Measurements from ENCODE around the gene SETD3. TPM values are rescaled to one million over a fixed set of nuclear protein-coding genes. Genes with fewer than 3 reads are reported as not detected.

The SETD3 gene
- total RNA-seq, 4 donors from 2014 or later, result 61.9 to 120 (median 68.8) TPM

DNA sequence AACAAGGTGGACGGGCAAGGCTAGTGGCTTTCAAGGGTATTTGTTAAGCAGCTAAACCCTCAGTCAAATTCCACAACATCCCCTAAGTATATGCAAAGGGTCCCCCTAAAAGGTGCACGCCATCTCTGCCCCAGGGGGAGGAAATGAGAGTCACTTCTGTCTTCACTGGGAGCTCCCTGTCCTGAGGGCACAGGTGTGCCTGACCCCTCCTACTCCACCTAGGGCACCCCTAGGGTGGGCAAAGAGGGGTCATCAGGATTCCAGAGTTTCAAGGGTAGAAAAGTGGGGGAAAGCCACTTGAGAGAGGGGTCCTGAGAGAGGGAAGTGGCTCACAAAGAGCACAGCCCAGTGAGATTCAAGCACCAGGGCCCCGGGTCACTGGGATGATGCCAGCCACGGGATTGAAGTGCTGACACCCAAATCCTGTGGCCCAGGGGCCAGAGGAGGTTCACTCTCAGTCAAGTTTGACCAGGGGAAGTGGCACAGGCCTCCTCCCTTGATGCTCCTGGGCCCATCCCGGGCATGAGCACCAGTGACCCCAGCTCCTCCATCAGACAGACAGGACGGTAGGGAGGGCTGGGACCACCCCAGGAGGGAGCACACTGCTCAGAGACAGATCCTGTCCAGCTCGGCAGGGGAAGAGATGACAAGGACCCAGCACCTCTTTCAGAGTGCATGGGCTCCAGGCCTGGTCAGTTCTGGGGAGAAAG is 126.3 kb downstream of the SETD3 start:
- H3K36me3 ChIP-seq, result no peaks in the 10 kb centered on the region
- TF ChIP-seq, protein P1, sequence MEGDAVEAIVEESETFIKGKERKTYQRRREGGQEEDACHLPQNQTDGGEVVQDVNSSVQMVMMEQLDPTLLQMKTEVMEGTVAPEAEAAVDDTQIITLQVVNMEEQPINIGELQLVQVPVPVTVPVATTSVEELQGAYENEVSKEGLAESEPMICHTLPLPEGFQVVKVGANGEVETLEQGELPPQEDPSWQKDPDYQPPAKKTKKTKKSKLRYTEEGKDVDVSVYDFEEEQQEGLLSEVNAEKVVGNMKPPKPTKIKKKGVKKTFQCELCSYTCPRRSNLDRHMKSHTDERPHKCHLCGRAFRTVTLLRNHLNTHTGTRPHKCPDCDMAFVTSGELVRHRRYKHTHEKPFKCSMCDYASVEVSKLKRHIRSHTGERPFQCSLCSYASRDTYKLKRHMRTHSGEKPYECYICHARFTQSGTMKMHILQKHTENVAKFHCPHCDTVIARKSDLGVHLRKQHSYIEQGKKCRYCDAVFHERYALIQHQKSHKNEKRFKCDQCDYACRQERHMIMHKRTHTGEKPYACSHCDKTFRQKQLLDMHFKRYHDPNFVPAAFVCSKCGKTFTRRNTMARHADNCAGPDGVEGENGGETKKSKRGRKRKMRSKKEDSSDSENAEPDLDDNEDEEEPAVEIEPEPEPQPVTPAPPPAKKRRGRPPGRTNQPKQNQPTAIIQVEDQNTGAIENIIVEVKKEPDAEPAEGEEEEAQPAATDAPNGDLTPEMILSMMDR (IDR thresholded peaks at IDR 0.05), result no peak
- no peaks in the 10 kb centered on the region for H3K9me3 ChIP-seq

GRCh38 chr14:99352688-99353280 is 127.9 kb downstream of the SETD3 start:
- H3K4me3 ChIP-seq, result no peak overlapping the region
- no peak for TF ChIP-seq POLR2A (IDR thresholded peaks at IDR 0.05)
- TF ChIP-seq, protein P1 (IDR thresholded peaks at IDR 0.05), result no peak
- DNase-seq, result no peak

More for the DNA sequence above, 126.3 kb downstream of the SETD3 start:
- DNase-seq, result no peak
- Histone ChIP-seq H3K27me3 (no peaks in the 10 kb centered on the region), H3K27ac (no peak overlapping the region), H3K4me3 (no peak overlapping the region), H3K4me1 (no peaks in the 10 kb centered on the region)

DNA sequence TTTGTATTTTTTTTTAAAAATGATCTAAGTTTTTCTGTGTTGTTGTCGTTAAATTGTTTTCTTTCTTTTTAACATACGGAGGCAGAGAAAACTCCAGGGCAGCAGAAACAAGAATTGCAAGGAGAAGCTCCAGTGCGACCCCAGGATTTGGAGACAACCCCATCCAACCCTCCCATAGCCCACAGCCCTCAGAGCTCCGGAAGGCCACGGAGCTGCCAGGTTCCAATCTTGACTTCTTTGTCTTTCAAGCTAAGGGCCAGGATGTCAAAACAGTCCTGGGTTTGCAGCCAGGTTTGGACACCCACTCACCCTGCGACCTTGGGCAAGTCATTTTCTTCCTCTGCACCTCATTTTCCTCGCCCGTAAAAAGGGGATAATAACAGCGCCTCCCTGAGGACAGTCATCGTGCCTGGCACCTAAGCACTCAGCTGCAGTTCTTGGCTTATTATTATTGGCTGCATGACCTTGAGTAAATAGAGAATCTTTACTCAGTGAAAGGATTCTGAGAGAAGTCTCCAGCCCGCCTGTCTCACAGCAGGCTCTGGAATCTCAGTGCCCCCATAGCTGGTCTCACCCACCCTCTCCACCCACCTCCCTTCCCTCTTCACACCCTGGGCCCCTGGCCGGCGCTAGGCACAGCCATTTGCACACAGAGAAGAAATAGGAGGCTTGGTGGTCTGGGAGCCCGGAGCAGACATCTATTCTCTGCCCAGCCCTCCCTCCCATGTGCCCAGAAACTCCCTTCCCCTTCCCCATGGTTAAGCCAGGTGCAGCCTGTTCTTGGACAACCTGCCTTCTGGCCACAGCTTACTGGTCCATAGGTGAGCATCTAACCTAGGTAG is 129.3 kb downstream of the SETD3 start:
- TF ChIP-seq, protein P1 (IDR thresholded peaks at IDR 0.05), result no peak
- no peak for TF ChIP-seq POLR2A (IDR thresholded peaks at IDR 0.05)
- no peak for DNase-seq
- Histone ChIP-seq H3K4me3 (no peak overlapping the region), H3K27ac (no peak overlapping the region), H3K9me3 (no peaks in the 10 kb centered on the region), H3K27me3 (no peaks in the 10 kb centered on the region), H3K4me1 (no peaks in the 10 kb centered on the region), H3K36me3 (no peaks in the 10 kb centered on the region)

More at GRCh38 chr14:99352688-99353280, 127.9 kb downstream of the SETD3 start:
- no peaks in the 10 kb centered on the region for H3K27me3 ChIP-seq
- no peak overlapping the region for H3K27ac ChIP-seq
- H3K36me3 ChIP-seq, result no peaks in the 10 kb centered on the region
- no peaks in the 10 kb centered on the region for H3K4me1 ChIP-seq
- H3K9me3 ChIP-seq, result no peaks in the 10 kb centered on the region

DNA sequence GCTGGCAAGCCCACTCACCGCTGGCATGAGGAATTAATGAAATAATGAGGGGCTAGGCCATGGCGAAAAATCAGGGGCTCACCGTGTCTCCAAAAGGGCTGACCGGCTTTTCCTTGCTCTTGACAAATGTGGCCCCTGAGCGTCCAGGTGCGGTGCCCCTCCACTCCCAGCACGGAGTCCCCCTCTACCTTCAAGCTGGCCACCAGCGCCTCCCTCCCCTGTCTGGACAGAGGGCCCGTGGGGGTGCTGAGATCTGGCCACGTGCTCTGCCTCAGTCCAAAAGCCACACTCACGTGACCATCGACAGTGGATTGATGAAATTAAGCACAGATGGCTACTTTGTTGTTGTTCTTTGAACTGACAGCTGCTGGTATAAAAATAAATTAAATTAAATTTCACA is 129.9 kb downstream of the SETD3 start:
- TF ChIP-seq, protein P1 (IDR thresholded peaks at IDR 0.05), result no peak
- TF ChIP-seq POLR2A (IDR thresholded peaks at IDR 0.05), result no peak
- Histone ChIP-seq H3K4me1 (no peaks in the 10 kb centered on the region), H3K27ac (no peak overlapping the region), H3K27me3 (no peaks in the 10 kb centered on the region), H3K36me3 (no peaks in the 10 kb centered on the region), H3K9me3 (no peaks in the 10 kb centered on the region), H3K4me3 (no peak overlapping the region)
- DNase-seq, result no peak

- TF ChIP-seq, protein P1 (IDR thresholded peaks at IDR 0.05), result no peak
- no peak for TF ChIP-seq POLR2A (IDR thresholded peaks at IDR 0.05)
- no peak for DNase-seq
These were observed 130.8 kb downstream of the SETD3 start for GRCh38 chr14:99349721-99350495.

More at GRCh38 chr14:99349721-99350495, 130.8 kb downstream of the SETD3 start:
- H3K9me3 ChIP-seq, result no peaks in the 10 kb centered on the region
- H3K36me3 ChIP-seq, result no peaks in the 10 kb centered on the region
- H3K27ac ChIP-seq, result no peak overlapping the region
- H3K4me3 ChIP-seq, result no peak overlapping the region
- H3K27me3 ChIP-seq, result no peaks in the 10 kb centered on the region
- H3K4me1 ChIP-seq, result no peaks in the 10 kb centered on the region
